ENCODE measurements around the gene BAHCC1.

GRCh38 chr17:81385320-81386111, 9.7 kb upstream of the BAHCC1 start:
- TF ChIP-seq POLR2A (IDR thresholded peaks at IDR 0.05) = no peak
- TF ChIP-seq CTCF (IDR thresholded peaks at IDR 0.05) = no peak
